Measurements from ENCODE around the gene HPD. TPM values are rescaled to one million over a fixed set of nuclear protein-coding genes. Genes with fewer than 3 reads are reported as not detected.

Gene HPD
- polyA plus RNA-seq, 1 of the 3 experiments (the other 2 are of a cell fraction): 1.9 TPM

DNA sequence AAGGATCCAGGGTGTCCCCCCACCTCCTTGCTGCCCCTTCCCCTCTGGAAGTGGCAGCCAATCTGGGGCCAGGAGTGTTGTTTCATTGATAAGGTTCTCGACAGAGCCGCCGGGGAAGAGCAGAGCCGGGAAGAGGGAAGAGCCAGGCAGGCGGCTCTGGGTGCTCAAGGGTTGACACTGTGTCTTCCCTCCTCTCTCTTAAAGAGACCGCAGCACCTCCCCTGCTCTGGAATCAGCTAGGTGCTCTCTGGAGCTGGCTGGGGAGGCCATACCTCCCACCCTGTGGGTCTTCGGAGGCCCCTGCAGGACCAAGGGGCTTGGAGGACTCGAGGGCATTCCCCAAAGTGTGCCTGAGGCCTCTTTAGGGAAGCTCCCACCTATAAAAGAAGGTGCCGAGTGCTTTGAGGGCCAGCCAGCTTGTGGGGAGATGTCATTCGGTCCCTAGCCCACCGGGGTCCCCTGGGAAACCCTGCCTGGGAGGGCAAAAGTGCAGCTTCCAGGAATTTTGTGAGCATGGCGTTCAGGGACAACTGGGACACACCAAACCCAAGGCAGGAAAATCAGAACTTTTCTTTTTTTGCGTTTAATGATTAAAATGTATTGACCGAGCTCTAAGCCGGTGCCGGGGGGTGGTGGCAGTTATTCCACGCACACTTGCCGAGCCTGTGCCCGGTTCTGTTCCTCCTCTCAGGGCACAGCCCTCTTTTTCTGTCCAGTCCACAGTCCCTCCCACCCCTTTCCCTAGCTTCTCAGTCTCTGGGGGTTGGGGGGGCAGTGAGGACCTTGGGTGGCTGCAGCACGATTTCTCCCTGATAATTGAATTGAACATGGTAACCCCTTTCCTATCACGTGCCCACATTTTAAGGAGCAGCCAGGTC is 51.9 kb downstream of the HPD start:
- no peak overlapping the region for H3K27ac ChIP-seq (ENCODE audit: low read depth in 2 of 2, low read length in 1 of 2)
- peaks cover 20 to 24% of the 10 kb centered on the region in 2 experiments; a peak in 2 of 4 replicates for H3K4me1 ChIP-seq (ENCODE audit: control insufficient read depth in 1 of 2, insufficient read depth in 2 of 2, low read depth in 1 of 2, low read length in 1 of 2)
- H3F3A ChIP-seq (replicated peaks; ENCODE audit: insufficient read depth): peaks cover 27% of the 10 kb centered on the region
- ChIA-PET CTCF (interaction anchor here (0.6 to 18.3 kb wide), 7 partner anchors 8 to 316 kb away, joined by 3 to 675 read pairs (median 4); partner anchors contain the start of gene RHOF), POLR2A (interaction anchor here (1.0 to 4.0 kb wide), 2 partner anchors 8 to 12 kb away, joined by 4 to 22 read pairs; partner anchors contain the start of gene RHOF)
- no peaks in the 10 kb centered on the region for H3K9me2 ChIP-seq
- H3K36me3 ChIP-seq (replicated peaks in 1 of 2; ENCODE audit: control insufficient read depth in 1 of 2, insufficient read depth in 2 of 2, low read length in 1 of 2): peaks cover 24 to 36% of the 10 kb centered on the region in 2 experiments
- H3K79me2 ChIP-seq (ENCODE audit: insufficient read depth): peaks cover 83% of the 10 kb centered on the region
- H3K27me3 ChIP-seq (ENCODE audit: insufficient read depth): no peaks in the 10 kb centered on the region
- H3K9me3 ChIP-seq: no peaks in the 10 kb centered on the region
- 65% methylated on average over 20 of the region's 21 CpGs for WGBS (ENCODE audit: low lambda C conversion rate)
- H3K9ac ChIP-seq: peak overlapping the region; percentile 93
- peak overlapping the region; percentile 73 to 91 for H3K4me3 ChIP-seq (ENCODE audit: low read depth in 2 of 2, low read length in 1 of 2)
- H3K4me2 ChIP-seq: peak overlapping the region; percentile 89
- DNase-seq: peak; percentile 55
- TF ChIP-seq CHD2 (IDR thresholded peaks at IDR 0.05; ENCODE audit: low read length, partially characterized antibody) (no peak), USF2 (IDR thresholded peaks at IDR 0.05; ENCODE audit: borderline replicate concordance, low read depth, low read length) (no peak), JUND (IDR thresholded peaks at IDR 0.05) (no peak), EP300 (IDR thresholded peaks at IDR 0.05; ENCODE audit: borderline replicate concordance in 1 of 2, low read depth in 1 of 2, low read length in 1 of 2) (no peak), SIN3A (IDR thresholded peaks at IDR 0.05; ENCODE audit: borderline replicate concordance, low read depth, low read length) (no peak), SMC3 (IDR thresholded peaks at IDR 0.05; ENCODE audit: low read depth, low read length) (no peak), GABPA (IDR thresholded peaks at IDR 0.05; ENCODE audit: low read depth) (no peak), TEAD4 (IDR thresholded peaks at IDR 0.05; ENCODE audit: borderline replicate concordance, insufficient read depth) (no peak), TAF1 (IDR thresholded peaks at IDR 0.05; ENCODE audit: borderline replicate concordance, low read depth, low read length) (no peak), MXI1 (IDR thresholded peaks at IDR 0.05; ENCODE audit: low read depth, low read length) (no peak), FOXM1 (IDR thresholded peaks at IDR 0.05; ENCODE audit: low read depth) (no peak), ZBTB33 (IDR thresholded peaks at IDR 0.05; ENCODE audit: borderline replicate concordance, low read depth) (no peak), FOXJ3 (CRISPR knock-in tag; IDR thresholded peaks at IDR 0.05) (no peak), REST (IDR thresholded peaks at IDR 0.05; ENCODE audit: low read depth, low read length) (no peak), RAD21 (IDR thresholded peaks at IDR 0.05; ENCODE audit: low read length) (no peak), TCF12 (IDR thresholded peaks at IDR 0.05) (no peak), NRF1 (IDR thresholded peaks at IDR 0.05; ENCODE audit: low read depth, low read length) (no peak), POLR2AphosphoS5 (IDR thresholded peaks at IDR 0.05; ENCODE audit: low read depth, low read length) (no peak)
- TF ChIP-seq, protein P1, sequence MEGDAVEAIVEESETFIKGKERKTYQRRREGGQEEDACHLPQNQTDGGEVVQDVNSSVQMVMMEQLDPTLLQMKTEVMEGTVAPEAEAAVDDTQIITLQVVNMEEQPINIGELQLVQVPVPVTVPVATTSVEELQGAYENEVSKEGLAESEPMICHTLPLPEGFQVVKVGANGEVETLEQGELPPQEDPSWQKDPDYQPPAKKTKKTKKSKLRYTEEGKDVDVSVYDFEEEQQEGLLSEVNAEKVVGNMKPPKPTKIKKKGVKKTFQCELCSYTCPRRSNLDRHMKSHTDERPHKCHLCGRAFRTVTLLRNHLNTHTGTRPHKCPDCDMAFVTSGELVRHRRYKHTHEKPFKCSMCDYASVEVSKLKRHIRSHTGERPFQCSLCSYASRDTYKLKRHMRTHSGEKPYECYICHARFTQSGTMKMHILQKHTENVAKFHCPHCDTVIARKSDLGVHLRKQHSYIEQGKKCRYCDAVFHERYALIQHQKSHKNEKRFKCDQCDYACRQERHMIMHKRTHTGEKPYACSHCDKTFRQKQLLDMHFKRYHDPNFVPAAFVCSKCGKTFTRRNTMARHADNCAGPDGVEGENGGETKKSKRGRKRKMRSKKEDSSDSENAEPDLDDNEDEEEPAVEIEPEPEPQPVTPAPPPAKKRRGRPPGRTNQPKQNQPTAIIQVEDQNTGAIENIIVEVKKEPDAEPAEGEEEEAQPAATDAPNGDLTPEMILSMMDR (IDR thresholded peaks at IDR 0.05): no peak
- TF ChIP-seq, protein P2, sequence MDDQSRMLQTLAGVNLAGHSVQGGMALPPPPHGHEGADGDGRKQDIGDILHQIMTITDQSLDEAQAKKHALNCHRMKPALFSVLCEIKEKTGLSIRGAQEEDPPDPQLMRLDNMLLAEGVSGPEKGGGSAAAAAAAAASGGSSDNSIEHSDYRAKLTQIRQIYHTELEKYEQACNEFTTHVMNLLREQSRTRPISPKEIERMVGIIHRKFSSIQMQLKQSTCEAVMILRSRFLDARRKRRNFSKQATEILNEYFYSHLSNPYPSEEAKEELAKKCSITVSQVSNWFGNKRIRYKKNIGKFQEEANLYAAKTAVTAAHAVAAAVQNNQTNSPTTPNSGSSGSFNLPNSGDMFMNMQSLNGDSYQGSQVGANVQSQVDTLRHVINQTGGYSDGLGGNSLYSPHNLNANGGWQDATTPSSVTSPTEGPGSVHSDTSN (IDR thresholded peaks at IDR 0.05): no peak
- peaks cover 25% of the 10 kb centered on the region for H4K20me1 ChIP-seq (ENCODE audit: insufficient read depth)
- no peak overlapping the region for H2AFZ ChIP-seq (ENCODE audit: low read depth)
